ENCODE measurements around the gene SLC27A4.
"Not testable (repeated sequence)": the region's sequence is repeated elsewhere in the genome, so short reads cannot be mapped to it uniquely, and the experiment has no call there.

Gene SLC27A4

DNA sequence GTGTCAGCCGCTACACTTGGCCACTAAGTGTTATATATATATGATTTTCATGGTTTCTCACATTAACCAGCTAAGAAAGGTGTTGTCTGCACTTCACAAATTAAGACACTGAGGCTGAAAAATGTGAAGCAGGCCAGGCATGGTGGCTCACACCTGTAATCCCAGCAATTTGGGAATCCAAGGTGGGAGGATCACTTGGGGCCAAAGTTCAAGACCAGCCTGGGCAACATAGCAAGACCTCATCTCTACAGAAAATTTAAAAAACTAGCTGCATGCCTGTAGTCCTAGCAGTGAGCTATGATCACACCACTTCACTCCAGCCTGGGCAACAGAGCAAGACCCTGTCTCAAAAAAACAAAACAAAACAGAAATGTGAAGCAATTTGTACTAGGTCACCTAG, 15.9 kb upstream of the SLC27A4 start:
- ATAC-seq (no peak), DNase-seq (no peak)

DNA sequence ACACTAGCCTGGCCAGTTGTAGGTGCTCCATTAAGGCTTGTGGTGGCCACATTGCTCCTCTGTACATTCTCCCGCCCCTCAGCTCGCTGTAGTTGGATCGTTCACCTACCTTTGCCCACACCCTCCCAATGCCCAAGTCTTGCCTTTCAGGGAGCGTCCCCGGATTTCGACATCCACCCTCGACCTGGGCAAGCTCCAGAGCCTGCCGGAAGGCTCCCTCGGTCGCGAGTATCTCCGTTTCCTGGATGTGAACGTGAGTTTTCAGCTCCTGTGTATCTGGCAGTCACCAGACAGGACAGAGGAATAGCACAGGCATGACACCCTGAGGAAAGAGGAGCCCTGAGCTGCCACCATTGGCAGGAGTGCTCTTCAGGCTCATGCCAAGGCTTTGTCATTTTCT, 14.7 kb upstream of the SLC27A4 start:
- DNase-seq (no peak), ATAC-seq (no peak)

- DNase-seq (no peak), ATAC-seq (no peak)
Observed at GRCh38 chr9:128333451-128333869, 6.9 kb upstream of the SLC27A4 start.

DNA sequence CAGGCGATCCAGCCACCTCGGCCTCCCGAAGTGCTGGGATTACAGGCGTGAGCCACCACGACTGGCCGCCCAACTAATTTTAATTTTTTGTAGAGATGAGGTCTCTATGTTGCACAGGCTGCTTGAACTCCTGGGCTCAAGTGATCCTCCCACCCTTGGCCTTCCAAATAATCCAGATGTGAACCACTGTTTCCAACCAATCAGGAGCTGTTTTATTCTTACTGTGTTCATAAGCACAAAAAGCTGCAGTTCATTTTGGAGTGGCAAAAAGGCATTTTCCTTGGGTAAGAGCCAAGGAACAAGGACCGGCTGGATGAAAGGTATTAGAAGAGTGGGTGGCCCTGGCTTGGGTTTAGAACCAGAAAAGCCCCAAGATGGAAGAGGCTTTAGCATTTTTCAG, 5.2 kb upstream of the SLC27A4 start:
- DNase-seq = no peak

GRCh38 chr9:128335914-128336313, 4.4 kb upstream of the SLC27A4 start:
- ATAC-seq = no peak
- DNase-seq = no peak

More for the DNA sequence above, 5.2 kb upstream of the SLC27A4 start:
- no peak for ATAC-seq

DNA sequence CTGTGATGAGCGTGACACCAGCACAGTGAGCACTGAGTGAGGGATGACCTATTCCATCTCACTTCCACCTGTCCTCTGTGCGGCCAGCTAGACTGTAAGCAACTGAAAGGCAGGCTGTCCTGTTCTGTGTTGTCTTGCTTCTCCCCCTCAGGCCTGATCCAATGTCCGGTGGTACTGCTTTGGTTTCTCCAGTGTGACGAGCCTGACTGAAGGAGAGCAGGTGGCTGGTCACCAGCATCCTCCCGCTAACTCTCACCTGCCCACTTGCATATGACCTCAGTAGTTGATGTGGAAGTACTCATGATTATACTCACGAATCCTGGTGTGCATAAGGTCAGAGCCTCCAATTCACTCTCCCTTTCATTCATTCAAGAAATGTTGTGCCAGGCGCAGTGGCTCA, 2.4 kb upstream of the SLC27A4 start:
- DNase-seq (no peak), ATAC-seq (no peak)

GRCh38 chr9:128338852-128339614, 1.3 kb upstream of the SLC27A4 start:
- not testable (repeated sequence) for ATAC-seq, DNase-seq

DNA sequence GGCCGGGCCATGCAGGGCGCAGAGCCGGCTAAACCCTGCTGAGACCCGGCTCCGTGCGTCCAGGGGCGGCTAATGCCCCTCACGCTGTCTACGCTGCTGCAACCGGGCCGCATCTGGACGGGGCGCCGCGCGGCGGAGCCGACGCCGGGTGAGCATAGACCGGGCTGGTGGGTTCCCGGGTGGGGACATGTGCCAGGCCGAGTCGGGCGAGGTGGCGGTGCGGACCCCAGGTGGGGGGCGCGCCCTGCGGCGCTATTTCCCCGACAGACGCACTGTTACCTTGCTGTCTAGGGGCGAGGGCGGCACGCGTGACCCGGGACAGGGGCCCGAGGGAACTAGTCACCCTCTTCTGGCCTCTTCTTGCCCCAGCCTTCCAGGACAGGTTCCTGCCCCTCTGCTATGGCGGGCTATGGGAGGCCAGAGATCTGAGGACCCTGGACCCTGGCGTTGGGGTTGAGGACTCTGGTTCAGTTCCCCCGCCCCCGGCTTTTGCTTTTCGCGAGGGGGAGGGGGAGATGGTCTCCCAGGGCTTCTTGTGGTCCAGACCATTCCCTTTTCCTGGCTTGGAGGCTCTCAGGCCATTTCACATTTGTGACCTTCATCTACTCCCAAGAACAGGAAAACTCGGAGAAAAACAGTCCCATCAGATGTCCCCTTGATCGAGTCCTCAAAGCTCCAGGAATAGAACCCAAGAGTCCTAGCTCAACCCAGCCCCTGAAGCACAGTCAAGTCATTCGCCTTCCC, 536 bp downstream of the SLC27A4 start:
- ATAC-seq (peak; percentile 50), DNase-seq (no peak)

DNA sequence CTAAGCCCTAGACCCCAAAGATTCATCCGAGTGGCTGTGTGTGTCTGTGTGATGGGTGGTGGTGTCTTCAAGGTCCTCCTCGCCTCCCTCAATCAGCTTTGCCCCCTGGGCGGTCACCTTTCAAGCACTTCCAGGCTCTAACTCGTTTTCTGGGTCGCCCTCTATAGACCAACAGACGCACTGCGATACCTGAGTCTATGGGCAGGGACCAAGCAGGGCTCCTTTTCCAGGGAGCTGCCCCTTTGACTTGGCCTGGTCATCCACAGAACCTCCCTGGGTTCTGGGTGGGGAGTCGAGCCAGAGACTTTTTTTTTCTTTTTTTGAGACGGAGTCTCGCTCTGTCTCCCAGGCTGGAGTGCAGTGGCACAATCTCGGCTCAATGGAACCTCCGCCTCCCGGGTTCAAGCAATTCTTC, 1.1 kb downstream of the SLC27A4 start:
- ATAC-seq = peak; percentile 70

DNA sequence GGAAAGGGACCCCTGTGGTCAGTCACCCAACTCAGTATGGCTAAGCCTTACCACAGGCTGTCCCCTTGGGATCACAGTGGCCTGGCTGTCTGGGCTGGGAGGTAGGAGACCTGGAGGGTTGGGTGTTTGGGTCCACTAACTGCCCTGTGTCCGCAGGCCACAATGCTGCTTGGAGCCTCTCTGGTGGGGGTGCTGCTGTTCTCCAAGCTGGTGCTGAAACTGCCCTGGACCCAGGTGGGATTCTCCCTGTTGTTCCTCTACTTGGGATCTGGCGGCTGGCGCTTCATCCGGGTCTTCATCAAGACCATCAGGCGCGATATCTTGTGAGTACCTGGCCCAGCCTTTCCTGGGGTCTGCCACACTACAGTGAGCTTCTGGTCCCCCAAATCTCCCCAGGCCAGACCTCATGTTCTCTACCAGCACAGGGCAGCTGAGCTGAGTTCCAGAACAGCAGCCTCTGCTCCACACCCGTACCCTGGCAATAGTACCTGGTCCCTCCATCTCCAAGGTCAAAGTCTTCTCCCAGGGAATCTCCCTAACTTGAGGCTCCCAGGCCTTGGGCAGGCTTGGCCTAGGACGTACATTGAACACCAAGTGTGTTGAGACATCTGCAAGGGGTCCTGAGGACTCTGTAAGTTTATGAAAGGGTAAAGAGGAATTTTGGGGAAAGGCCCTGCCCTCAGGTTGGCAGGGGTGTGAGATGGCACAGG, 2.8 kb downstream of the SLC27A4 start:
- ATAC-seq = no peak
- DNase-seq = no peak

More for the DNA sequence above, 1.1 kb downstream of the SLC27A4 start:
- DNase-seq = peak; percentile 77

GRCh38 chr9:128343855-128344254, 3.5 kb downstream of the SLC27A4 start:
- DNase-seq (no peak), ATAC-seq (no peak)

DNA sequence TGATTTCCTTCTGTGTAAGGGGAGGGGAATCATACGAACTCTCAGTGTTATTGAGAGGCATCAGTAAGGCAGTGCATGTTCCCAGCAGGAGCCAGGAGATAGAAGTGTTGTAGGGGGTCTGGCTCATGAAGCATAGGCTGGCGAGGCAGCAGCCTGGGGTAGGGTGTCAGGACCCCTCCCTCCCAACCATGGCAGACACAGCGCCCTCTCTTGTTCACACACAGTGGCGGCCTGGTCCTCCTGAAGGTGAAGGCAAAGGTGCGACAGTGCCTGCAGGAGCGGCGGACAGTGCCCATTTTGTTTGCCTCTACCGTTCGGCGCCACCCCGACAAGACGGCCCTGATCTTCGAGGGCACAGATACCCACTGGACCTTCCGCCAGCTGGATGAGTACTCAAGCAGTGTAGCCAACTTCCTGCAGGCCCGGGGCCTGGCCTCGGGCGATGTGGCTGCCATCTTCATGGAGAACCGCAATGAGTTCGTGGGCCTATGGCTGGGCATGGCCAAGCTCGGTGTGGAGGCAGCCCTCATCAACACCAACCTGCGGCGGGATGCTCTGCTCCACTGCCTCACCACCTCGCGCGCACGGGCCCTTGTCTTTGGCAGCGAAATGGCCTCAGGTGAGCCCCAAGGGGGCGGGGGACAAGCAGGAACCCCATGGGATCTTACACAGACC, 4.7 kb downstream of the SLC27A4 start:
- DNase-seq (no peak), ATAC-seq (no peak)

DNA sequence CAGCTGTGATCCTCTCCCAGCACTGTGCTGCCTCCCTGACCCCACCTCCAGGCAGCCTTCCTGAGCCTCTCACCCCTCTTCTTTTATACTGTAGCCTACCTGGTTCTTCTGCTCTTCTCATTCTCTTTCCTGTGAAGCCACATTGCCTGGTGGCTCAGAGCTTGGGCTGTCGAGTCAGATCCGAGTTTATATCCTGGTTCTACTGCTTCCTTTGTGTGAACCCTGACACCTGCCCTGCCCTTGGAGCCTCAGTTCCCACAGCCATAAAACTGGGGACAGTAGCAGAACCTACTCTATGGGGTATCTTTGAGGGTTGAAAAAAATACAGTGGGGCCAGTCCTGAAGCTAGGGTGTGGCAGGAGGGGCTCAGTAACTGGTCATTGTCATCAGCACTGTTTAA, 8.8 kb downstream of the SLC27A4 start:
- DNase-seq = no peak
- no peak for ATAC-seq

GRCh38 chr9:128349772-128350171, 9.4 kb downstream of the SLC27A4 start:
- no peak for ATAC-seq
- no peak for DNase-seq

GRCh38 chr9:128355451-128355850, 15.1 kb downstream of the SLC27A4 start:
- no peak for DNase-seq

DNA sequence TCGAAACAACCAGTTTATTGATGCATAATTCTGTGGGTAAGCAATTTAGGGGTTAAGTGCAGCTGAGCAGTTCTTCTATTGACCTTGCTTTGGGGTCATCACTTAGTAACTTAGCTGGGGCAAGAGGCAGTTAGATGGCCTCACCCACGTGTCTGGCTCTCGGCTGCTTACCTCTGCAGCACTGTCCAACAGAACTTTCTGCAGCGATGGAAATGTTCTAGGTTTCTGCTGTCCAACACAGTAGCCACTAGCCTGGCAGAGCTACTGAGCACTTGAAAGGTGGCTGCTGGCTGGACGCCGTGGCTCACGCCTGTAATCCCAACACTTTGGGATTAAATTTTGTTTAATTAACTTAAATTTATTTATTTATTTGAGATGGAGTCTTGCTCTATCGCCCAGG, 17.8 kb downstream of the SLC27A4 start:
- ATAC-seq (no peak), DNase-seq (no peak)

More at GRCh38 chr9:128355451-128355850, 15.1 kb downstream of the SLC27A4 start:
- ATAC-seq = no peak

GRCh38 chr9:128358861-128359260, 18.5 kb downstream of the SLC27A4 start:
- ATAC-seq = no peak
- DNase-seq = no peak

- DNase-seq (no peak), ATAC-seq (no peak)
Observed at GRCh38 chr9:128360826-128361225, 20.5 kb downstream of the SLC27A4 start.

DNA sequence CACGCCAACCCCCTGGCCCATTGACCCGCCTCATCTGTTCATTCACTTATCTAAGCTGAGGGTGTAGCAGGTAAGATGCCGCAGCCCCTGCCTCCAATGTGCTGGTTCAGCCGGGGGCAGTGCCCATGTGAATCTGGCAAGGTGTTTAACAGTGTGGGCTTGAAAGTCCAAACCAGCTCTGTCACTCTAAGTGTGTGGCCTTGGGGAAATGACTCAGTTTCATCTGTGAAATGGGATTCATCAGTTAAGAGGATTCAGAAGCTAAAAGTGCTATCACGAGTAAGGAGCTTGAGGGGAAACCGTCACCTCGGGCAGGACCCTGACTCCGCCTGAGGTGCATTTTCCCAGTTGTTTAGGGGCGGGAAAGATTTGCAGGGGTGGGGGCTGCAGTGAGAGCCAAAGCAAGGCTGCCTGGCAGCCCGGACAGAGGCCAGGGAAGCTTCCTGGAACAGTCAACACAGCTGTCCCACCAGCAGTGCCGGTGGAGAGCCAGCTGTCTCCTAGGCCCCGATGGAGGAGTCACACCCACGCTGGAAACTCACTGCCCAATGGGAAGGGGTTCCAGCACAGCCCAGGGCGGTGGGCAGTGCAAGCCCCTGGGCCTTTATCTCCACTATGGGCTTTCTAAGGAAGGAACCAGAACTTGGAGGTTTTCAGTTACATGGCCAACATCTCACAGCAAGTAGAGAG, 21.1 kb downstream of the SLC27A4 start:
- ATAC-seq (peak; percentile 5), DNase-seq (no peak)

DNA sequence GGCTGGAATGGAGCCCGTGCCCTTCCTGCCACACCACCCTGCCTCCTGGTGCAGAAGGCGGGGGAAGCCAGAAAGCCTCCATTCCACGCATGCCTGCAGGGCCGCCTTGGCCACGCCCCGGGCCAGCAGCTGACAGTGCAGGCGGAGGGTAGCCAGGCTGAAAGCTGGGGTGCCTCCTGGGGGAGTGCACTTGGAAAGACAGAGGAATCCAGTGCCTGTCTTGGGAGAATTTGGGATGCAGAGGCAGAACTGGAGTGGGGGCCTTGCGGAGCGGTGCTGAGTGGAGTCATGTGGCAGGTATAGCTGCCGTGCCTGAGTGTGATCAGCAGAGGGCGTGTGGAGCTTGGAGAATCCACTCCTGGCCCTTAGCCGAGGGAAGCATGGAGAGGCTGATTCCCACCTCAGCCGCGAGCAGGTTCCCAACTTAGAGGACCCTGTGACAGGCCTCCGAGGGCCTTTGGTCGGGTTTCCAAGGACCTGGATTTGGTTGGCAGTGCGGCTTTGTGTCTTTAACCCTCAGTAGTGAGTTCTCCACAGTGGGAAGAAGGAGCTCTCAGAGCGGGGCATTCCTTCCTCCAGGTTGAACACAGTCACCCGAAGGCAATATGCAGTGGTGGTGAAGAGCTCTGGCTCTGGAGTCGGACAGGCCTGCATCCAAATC, 21.8 kb downstream of the SLC27A4 start:
- peak; percentile 85 for ATAC-seq
- DNase-seq = peak; percentile 72

GRCh38 chr9:128362774-128363173, 22.4 kb downstream of the SLC27A4 start:
- ATAC-seq = no peak
- no peak for DNase-seq

Measured in stimulated activated naive CD8-positive, alpha-beta T cell treated with anti-CD3 and anti-CD28 coated beads, Interleukin-15, Interleukin-2, amounts not matched to agents 100 U/mL and 50 U/mL, for 24 hours (primary cell).